ENCODE results near the gene STX18.
"Not testable (repeated sequence)": the region's sequence is repeated elsewhere in the genome, so short reads cannot be mapped to it uniquely, and the experiment has no call there.

Gene STX18

GRCh38 chr4:4558881-4559280 is 17.0 kb upstream of the STX18 start:
- TF ChIP-seq CTCF (IDR thresholded peaks at IDR 0.05; ENCODE audit: extremely low read depth, insufficient read depth, missing control alignments), result no peak
- no peak for DNase-seq (ENCODE audit: low spot score)
- in situ Hi-C loops (cut with MboI; ENCODE audit: low pct_unique_long_range_greater_than_20kb, low sequenced_read_pairs, unreplicated experiment), result no loop called here

DNA sequence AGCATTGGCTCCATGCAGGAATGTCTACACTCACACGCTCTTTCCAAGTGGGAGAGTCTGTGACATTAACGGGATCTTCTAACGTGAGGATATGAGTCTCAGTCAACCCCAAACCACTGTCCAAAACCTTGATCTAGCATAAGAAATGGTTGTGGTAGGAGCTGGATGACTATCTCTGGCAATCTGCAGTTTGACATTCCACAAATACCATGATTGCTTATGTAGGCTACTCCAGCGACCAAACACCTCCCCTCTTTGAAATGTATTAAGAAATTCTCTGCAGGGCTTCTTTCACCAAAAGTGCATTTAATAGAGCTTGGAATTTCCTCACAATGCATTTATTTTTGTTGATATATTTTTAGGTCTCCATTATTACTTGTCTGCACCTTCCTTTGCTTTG is 14.1 kb upstream of the STX18 start:
- no peak for TF ChIP-seq CTCF (IDR thresholded peaks at IDR 0.05; ENCODE audit: extremely low read depth, insufficient read depth, missing control alignments)
- in situ Hi-C loops (cut with MboI; ENCODE audit: low pct_unique_long_range_greater_than_20kb, low sequenced_read_pairs, unreplicated experiment), result no loop called here
- DNase-seq (ENCODE audit: low spot score), result no peak

DNA sequence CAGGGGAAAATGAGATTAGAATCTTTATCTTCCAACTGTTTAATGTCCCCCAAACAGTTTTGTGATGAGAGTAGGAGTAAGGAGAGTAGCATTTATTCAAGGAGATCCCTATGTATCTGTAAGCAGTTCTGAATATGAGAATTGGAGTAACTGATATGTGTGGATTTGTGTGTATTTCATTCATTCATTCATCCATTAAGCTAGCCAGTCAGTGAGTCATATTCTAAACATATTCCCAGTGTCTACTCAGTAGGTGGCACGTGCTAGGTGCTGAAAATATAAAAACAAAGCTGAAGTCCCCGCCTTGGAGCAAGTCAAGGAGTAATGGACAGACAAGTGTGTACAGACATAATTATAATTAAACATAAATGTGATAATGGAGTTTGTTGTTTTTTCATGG is 12.4 kb upstream of the STX18 start:
- in situ Hi-C loops (cut with MboI; ENCODE audit: low pct_unique_long_range_greater_than_20kb, low sequenced_read_pairs, unreplicated experiment), result no loop called here
- no peak for TF ChIP-seq CTCF (IDR thresholded peaks at IDR 0.05; ENCODE audit: extremely low read depth, insufficient read depth, missing control alignments)
- DNase-seq (ENCODE audit: low spot score), result no peak

GRCh38 chr4:4552042-4552441 is 10.2 kb upstream of the STX18 start:
- DNase-seq (ENCODE audit: low spot score); in situ Hi-C loops (cut with MboI; ENCODE audit: low pct_unique_long_range_greater_than_20kb, low sequenced_read_pairs, unreplicated experiment): not testable (repeated sequence)

- DNase-seq (ENCODE audit: low spot score); in situ Hi-C loops (cut with MboI; ENCODE audit: low pct_unique_long_range_greater_than_20kb, low sequenced_read_pairs, unreplicated experiment): not testable (repeated sequence)
Measured at GRCh38 chr4:4550161-4550560, 8.3 kb upstream of the STX18 start.

GRCh38 chr4:4549534-4549933 is 7.7 kb upstream of the STX18 start:
- no peak for TF ChIP-seq CTCF (IDR thresholded peaks at IDR 0.05; ENCODE audit: extremely low read depth, insufficient read depth, missing control alignments)
- in situ Hi-C loops (cut with MboI; ENCODE audit: low pct_unique_long_range_greater_than_20kb, low sequenced_read_pairs, unreplicated experiment), result no loop called here
- no peak for DNase-seq (ENCODE audit: low spot score)

DNA sequence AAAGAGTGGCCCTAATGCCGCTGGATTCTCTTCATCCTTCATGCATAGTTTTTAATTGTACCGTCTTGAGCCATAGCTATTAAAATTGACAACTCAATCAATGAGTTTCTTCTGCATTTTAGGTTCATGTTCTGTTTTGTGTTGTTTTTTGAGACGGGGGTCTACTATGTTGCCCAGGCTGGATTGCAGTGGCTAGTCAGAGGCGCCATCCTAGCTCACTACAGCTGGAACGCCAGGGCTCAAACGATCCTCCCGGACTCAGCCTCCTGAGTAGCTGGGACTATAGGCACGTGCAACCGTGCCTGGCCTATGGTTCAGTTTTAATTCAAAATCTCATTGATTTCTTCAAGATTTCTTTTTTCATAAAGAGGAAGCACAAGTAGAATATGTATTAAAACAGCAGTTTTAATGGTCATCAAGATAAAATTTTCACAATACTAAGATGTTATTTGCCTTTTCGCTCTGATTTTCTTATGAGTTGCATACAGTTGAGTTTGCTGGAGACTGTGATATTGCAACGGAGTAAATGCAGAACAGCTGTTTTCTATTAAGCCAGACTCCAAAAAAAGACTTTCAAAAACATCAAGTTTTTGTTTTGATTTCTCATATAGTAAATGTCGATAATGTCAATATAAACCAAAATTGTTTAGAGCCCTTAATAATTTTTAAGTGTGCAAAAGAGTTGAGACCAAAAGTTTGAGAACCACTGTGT is 1.1 kb upstream of the STX18 start:
- in situ Hi-C loops (cut with MboI; ENCODE audit: low pct_unique_long_range_greater_than_20kb, low sequenced_read_pairs, unreplicated experiment), result no loop called here
- no peak for DNase-seq (ENCODE audit: low spot score)
- TF ChIP-seq CTCF (IDR thresholded peaks at IDR 0.05; ENCODE audit: extremely low read depth, insufficient read depth, missing control alignments), result no peak

All from GM13977 (cell line).